NT2/D1 (cell line): ENCODE data around the gene FOXP1.

Experiments used
- DNase-seq: peaks from one replicate; pipeline ENCODE4 v3.0.0-alpha.2; 2011; ENCODE audit warnings: low read depth, low spot score
- H3K27me3 ChIP-seq: 2 replicates; pipeline ENCODE4 v1.6.0; 2011; ENCODE audit warnings: mild to moderate bottlenecking; ENCODE audit not compliant: insufficient read length, insufficient read depth
- H3K36me3 ChIP-seq: 2 replicates; pipeline ENCODE4 v1.6.1; 2011; ENCODE audit warnings: mild to moderate bottlenecking, low read length, mixed read lengths; ENCODE audit not compliant: insufficient read depth, insufficient read length
- H3K4me1 ChIP-seq: 2 replicates; pipeline ENCODE4 v1.5.1; 2011; ENCODE audit not compliant: insufficient read depth, insufficient read length
- H3K4me3 ChIP-seq: 2 replicates; pipeline ENCODE4 v1.5.1; 2011; ENCODE audit warnings: low read depth; ENCODE audit not compliant: insufficient read length
- H3K9ac ChIP-seq: 2 replicates; pipeline ENCODE4 v1.6.0; 2011; ENCODE audit warnings: low read depth; ENCODE audit not compliant: insufficient read length
- H3K9me3 ChIP-seq: 2 replicates; pipeline ENCODE4 v1.5.1; 2011; ENCODE audit warnings: mild to moderate bottlenecking, low read length; ENCODE audit not compliant: insufficient read depth
- SUZ12 ChIP-seq: IDR thresholded peaks from 2 replicates; pipeline ENCODE4 v1.6.1; 2011; ENCODE audit not compliant: insufficient read length, insufficient read depth; ENCODE audit errors: extremely low read depth
- YY1 ChIP-seq: IDR thresholded peaks from 2 replicates; pipeline ENCODE4 v1.6.1; 2011; ENCODE audit not compliant: insufficient read length, insufficient read depth
- ZNF274 ChIP-seq: IDR thresholded peaks from 2 replicates; pipeline ENCODE4 v1.6.1; 2011; ENCODE audit warnings: mild to moderate bottlenecking, low read depth, low read length

The FOXP1 gene

GRCh38 chr3:71430941-71431552 lies 152.5 kb downstream of the FOXP1 start:
- H3K9ac ChIP-seq = no peak overlapping the region
- TF ChIP-seq ZNF274 (no peak), SUZ12 (no peak), YY1 (no peak)

GRCh38 chr3:71429597-71429988 lies 153.9 kb downstream of the FOXP1 start:
- Histone ChIP-seq H3K9me3 (no peaks in the 10 kb centered on the region), H3K4me3 (no peak overlapping the region), H3K4me1 (peaks cover 6% of the 10 kb centered on the region), H3K9ac (no peak overlapping the region), H3K36me3 (no peaks in the 10 kb centered on the region), H3K27me3 (no peaks in the 10 kb centered on the region)
- no peak for TF ChIP-seq ZNF274
- TF ChIP-seq SUZ12 = no peak
- no peak for TF ChIP-seq YY1
- DNase-seq = no peak

More at GRCh38 chr3:71430941-71431552, 152.5 kb downstream of the FOXP1 start:
- no peaks in the 10 kb centered on the region for H3K36me3 ChIP-seq
- H3K27me3 ChIP-seq = no peaks in the 10 kb centered on the region
- H3K9me3 ChIP-seq = no peaks in the 10 kb centered on the region
- DNase-seq = no peak
- no peak overlapping the region for H3K4me3 ChIP-seq
- H3K4me1 ChIP-seq = peaks cover 6% of the 10 kb centered on the region

GRCh38 chr3:71428841-71429596 lies 154.5 kb downstream of the FOXP1 start:
- Histone ChIP-seq H3K4me3 (no peak overlapping the region), H3K9ac (no peak overlapping the region), H3K27me3 (no peaks in the 10 kb centered on the region), H3K4me1 (peaks cover 6% of the 10 kb centered on the region), H3K9me3 (no peaks in the 10 kb centered on the region), H3K36me3 (no peaks in the 10 kb centered on the region)
- no peak for DNase-seq
- no peak for TF ChIP-seq ZNF274
- no peak for TF ChIP-seq SUZ12
- no peak for TF ChIP-seq YY1

- no peak for DNase-seq
- Histone ChIP-seq H3K9me3 (no peaks in the 10 kb centered on the region), H3K4me3 (no peak overlapping the region), H3K27me3 (no peaks in the 10 kb centered on the region), H3K9ac (no peak overlapping the region), H3K36me3 (no peaks in the 10 kb centered on the region), H3K4me1 (peaks cover under 1% of the 10 kb centered on the region)
- TF ChIP-seq ZNF274 = no peak
- TF ChIP-seq SUZ12 = no peak
- no peak for TF ChIP-seq YY1
Measured at GRCh38 chr3:71425491-71426071, 157.9 kb downstream of the FOXP1 start.

GRCh38 chr3:71423151-71423906 lies 160.2 kb downstream of the FOXP1 start:
- H3K4me3 ChIP-seq = no peak overlapping the region
- no peak overlapping the region for H3K9ac ChIP-seq
- no peaks in the 10 kb centered on the region for H3K36me3 ChIP-seq
- DNase-seq = no peak
- H3K27me3 ChIP-seq = no peaks in the 10 kb centered on the region
- H3K4me1 ChIP-seq = no peaks in the 10 kb centered on the region
- no peak for TF ChIP-seq SUZ12
- no peak for TF ChIP-seq ZNF274
- no peak for TF ChIP-seq YY1
- no peaks in the 10 kb centered on the region for H3K9me3 ChIP-seq

GRCh38 chr3:71421820-71422566 lies 161.5 kb downstream of the FOXP1 start:
- DNase-seq = no peak
- Histone ChIP-seq H3K9me3 (no peaks in the 10 kb centered on the region), H3K27me3 (no peaks in the 10 kb centered on the region), H3K36me3 (no peaks in the 10 kb centered on the region), H3K4me1 (no peaks in the 10 kb centered on the region), H3K4me3 (no peak overlapping the region), H3K9ac (no peak overlapping the region)
- TF ChIP-seq YY1 (no peak), ZNF274 (no peak)
